ENCODE measurements around the gene SHKBP1. TPM values are rescaled to one million over a fixed set of nuclear protein-coding genes. Genes with fewer than 3 reads are reported as not detected.
A peak's percentile ranks its signal among the peaks of the same experiment; 100 is the strongest.

Gene SHKBP1
- total and polyA plus RNA-seq, 4 experiments from 2014 or later = 137 to 170 (median 161) TPM

DNA sequence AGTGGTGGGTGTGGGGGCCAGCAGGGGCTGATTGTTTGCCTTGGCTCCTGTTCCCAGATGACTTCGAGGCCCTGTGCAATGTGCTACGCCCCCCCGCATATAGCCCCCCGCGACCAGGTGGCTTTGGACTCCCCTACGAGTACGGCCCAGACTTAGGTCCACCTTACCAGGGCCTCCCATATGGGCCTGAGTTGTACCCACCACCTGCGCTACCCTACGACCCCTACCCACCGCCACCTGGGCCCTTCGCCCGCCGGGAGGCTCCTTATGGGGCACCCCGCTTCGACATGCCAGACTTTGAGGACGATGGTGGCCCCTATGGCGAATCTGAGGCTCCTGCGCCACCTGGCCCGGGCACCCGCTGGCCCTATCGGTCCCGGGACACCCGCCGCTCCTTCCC, 50.2 kb downstream of the SHKBP1 start:
- H3K4me3 Mint-ChIP-seq = no peak overlapping the region
- no peaks in the 10 kb centered on the region for H3K9me3 ChIP-seq (ENCODE audit: control insufficient read depth in 1 of 2, low read length in 2 of 2)
- no peak overlapping the region for H3K4me3 ChIP-seq (ENCODE audit: low read length in 2 of 2)
- H3K27me3 ChIP-seq (ENCODE audit: insufficient read depth, low read length) = no peaks in the 10 kb centered on the region
- no peaks in the 10 kb centered on the region for H3K27me3 Mint-ChIP-seq
- H3K27ac ChIP-seq (ENCODE audit: low read depth, low read length) = no peak overlapping the region
- H3K36me3 ChIP-seq (ENCODE audit: insufficient read depth, low read length) = peaks cover 6% of the 10 kb centered on the region
- ChIA-PET CTCF (ENCODE audit: partially characterized antibody) (no interaction called here), POLR2A (ENCODE audit: partially characterized antibody) (no interaction called here)
- peaks cover 0 to 7% (median 2%) of the 10 kb centered on the region in 4 donors for H3K4me1 Mint-ChIP-seq
- no peak for DNase-seq
- H3K9me3 Mint-ChIP-seq = no peaks in the 10 kb centered on the region
- peaks cover 31 to 35% of the 10 kb centered on the region in 2 donors for H3K36me3 Mint-ChIP-seq
- intact Hi-C loops (cut with micrococcal nuclease) = no loop called here
- no peak overlapping the region for H3K27ac Mint-ChIP-seq
- H3K4me1 ChIP-seq (ENCODE audit: insufficient read depth, low read length) = no peaks in the 10 kb centered on the region

- peak overlapping the region in 1 of 7 donors; percentile 85 for H3K27ac Mint-ChIP-seq
- Histone ChIP-seq H3K36me3 (ENCODE audit: insufficient read depth, low read length) (peaks cover 6% of the 10 kb centered on the region), H3K9me3 (ENCODE audit: control insufficient read depth in 1 of 2, low read length in 2 of 2) (no peaks in the 10 kb centered on the region), H3K27me3 (ENCODE audit: insufficient read depth, low read length) (no peaks in the 10 kb centered on the region), H3K4me3 (ENCODE audit: low read length in 2 of 2) (no peak overlapping the region), H3K4me1 (ENCODE audit: insufficient read depth, low read length) (no peaks in the 10 kb centered on the region), H3K27ac (ENCODE audit: low read depth, low read length) (no peak overlapping the region)
- CTCF ChIA-PET (ENCODE audit: partially characterized antibody) = no interaction called here
- POLR2A ChIA-PET (ENCODE audit: partially characterized antibody) = no interaction called here
- no peak for DNase-seq
- intact Hi-C loops (cut with micrococcal nuclease) = no loop called here
- peaks cover 27 to 31% of the 10 kb centered on the region in 2 donors for H3K36me3 Mint-ChIP-seq
- H3K4me1 Mint-ChIP-seq = peaks cover 0 to 7% (median 2%) of the 10 kb centered on the region in 4 donors
- no peak overlapping the region for H3K4me3 Mint-ChIP-seq
- H3K27me3 Mint-ChIP-seq = no peaks in the 10 kb centered on the region
- no peaks in the 10 kb centered on the region for H3K9me3 Mint-ChIP-seq
Observed at GRCh38 chr19:40627486-40628279, 51.0 kb downstream of the SHKBP1 start.

DNA sequence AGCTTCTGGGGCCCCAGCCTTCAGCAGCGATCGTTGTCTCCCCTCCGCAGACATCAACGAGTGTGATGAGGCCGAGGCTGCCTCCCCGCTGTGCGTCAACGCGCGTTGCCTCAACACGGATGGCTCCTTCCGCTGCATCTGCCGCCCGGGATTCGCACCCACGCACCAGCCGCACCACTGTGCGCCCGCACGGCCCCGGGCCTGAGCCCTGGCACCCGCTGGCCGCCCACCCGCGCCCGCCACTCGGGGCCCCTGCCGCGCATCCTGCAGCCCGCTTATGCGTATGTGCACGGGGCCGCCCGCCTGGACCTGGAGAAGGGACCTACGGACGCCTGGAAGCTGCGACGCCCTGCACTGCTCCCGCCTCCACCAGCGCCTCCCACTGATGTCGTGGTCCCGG, 52.7 kb downstream of the SHKBP1 start:
- POLR2A ChIA-PET (ENCODE audit: partially characterized antibody) = no interaction called here
- no peak for DNase-seq
- peaks cover 0 to 2% of the 10 kb centered on the region in 2 donors for H3K27me3 Mint-ChIP-seq
- no peaks in the 10 kb centered on the region for H3K9me3 Mint-ChIP-seq
- no peak overlapping the region for H3K27ac Mint-ChIP-seq
- Histone ChIP-seq H3K9me3 (ENCODE audit: control insufficient read depth in 1 of 2, low read length in 2 of 2) (no peaks in the 10 kb centered on the region), H3K36me3 (ENCODE audit: insufficient read depth, low read length) (peaks cover 6% of the 10 kb centered on the region), H3K4me1 (ENCODE audit: insufficient read depth, low read length) (peaks cover 2% of the 10 kb centered on the region), H3K27me3 (ENCODE audit: insufficient read depth, low read length) (no peaks in the 10 kb centered on the region), H3K4me3 (ENCODE audit: low read length in 2 of 2) (no peak overlapping the region), H3K27ac (ENCODE audit: low read depth, low read length) (no peak overlapping the region)
- CTCF ChIA-PET (ENCODE audit: partially characterized antibody) = no interaction called here
- H3K4me3 Mint-ChIP-seq = no peak overlapping the region
- intact Hi-C loops (cut with micrococcal nuclease) = no loop called here
- peaks cover under 1 to 14% (median 3%) of the 10 kb centered on the region in 4 donors for H3K4me1 Mint-ChIP-seq
- H3K36me3 Mint-ChIP-seq = peaks cover 17 to 21% of the 10 kb centered on the region in 2 donors

GRCh38 chr19:40630571-40631160, 54.0 kb downstream of the SHKBP1 start:
- ChIA-PET POLR2A (ENCODE audit: partially characterized antibody) (interaction anchor here (1.0 to 1.2 kb wide), 2 partner anchors 15 to 27 kb away, joined by 3 to 4 read pairs; no protein-coding TSS in a partner anchor), CTCF (ENCODE audit: partially characterized antibody) (interaction anchor here (0.9 kb wide), 1 partner anchor 25 kb away, joined by 4 read pairs; no protein-coding TSS in a partner anchor)
- Histone ChIP-seq H3K9me3 (ENCODE audit: control insufficient read depth in 1 of 2, low read length in 2 of 2) (no peaks in the 10 kb centered on the region), H3K4me3 (ENCODE audit: low read length in 2 of 2) (no peak overlapping the region), H3K4me1 (ENCODE audit: insufficient read depth, low read length) (peaks cover 6% of the 10 kb centered on the region), H3K27me3 (ENCODE audit: insufficient read depth, low read length) (no peaks in the 10 kb centered on the region), H3K27ac (ENCODE audit: low read depth, low read length) (no peak overlapping the region), H3K36me3 (ENCODE audit: insufficient read depth, low read length) (peaks cover 6% of the 10 kb centered on the region)
- peaks cover 0 to 2% of the 10 kb centered on the region in 2 donors for H3K27me3 Mint-ChIP-seq
- H3K27ac Mint-ChIP-seq = peak overlapping the region in 1 of 7 donors; percentile 72
- intact Hi-C loops (cut with micrococcal nuclease) = no loop called here
- no peaks in the 10 kb centered on the region for H3K9me3 Mint-ChIP-seq
- H3K36me3 Mint-ChIP-seq = peaks cover 12 to 13% of the 10 kb centered on the region in 2 donors
- no peak for DNase-seq
- H3K4me3 Mint-ChIP-seq = no peak overlapping the region
- peaks cover 4 to 14% (median 7%) of the 10 kb centered on the region in 4 donors for H3K4me1 Mint-ChIP-seq

- H3K27me3 ChIP-seq (ENCODE audit: insufficient read depth, low read length) = no peaks in the 10 kb centered on the region
- no peaks in the 10 kb centered on the region for H3K36me3 ChIP-seq (ENCODE audit: insufficient read depth, low read length)
- ChIA-PET POLR2A (ENCODE audit: partially characterized antibody) (no interaction called here), CTCF (ENCODE audit: partially characterized antibody) (interaction anchor here (2.9 to 5.0 kb wide), 7 partner anchors 13 to 90 kb away, joined by 9 to 106 read pairs (median 40); partner anchors contain the start of gene LTBP4)
- no peak for DNase-seq
- intact Hi-C loops (cut with micrococcal nuclease) = no loop called here
- Mint-ChIP-seq H3K4me3 (no peak overlapping the region), H3K36me3 (peaks cover 4 to 6% of the 10 kb centered on the region in 2 donors), H3K27me3 (peaks cover 0 to 2% of the 10 kb centered on the region in 2 donors), H3K9me3 (no peaks in the 10 kb centered on the region), H3K4me1 (peaks cover 4 to 14% (median 7%) of the 10 kb centered on the region in 4 donors), H3K27ac (peak overlapping the region in 2 of 7 donors; percentile 19 to 29)
- H3K4me1 ChIP-seq (ENCODE audit: insufficient read depth, low read length) = peaks cover 6% of the 10 kb centered on the region
- H3K4me3 ChIP-seq (ENCODE audit: low read length in 2 of 2) = no peak overlapping the region
- no peak overlapping the region for H3K27ac ChIP-seq (ENCODE audit: low read depth, low read length)
- H3K9me3 ChIP-seq (ENCODE audit: control insufficient read depth in 1 of 2, low read length in 2 of 2) = no peaks in the 10 kb centered on the region
Observed at GRCh38 chr19:40632311-40633036, 55.8 kb downstream of the SHKBP1 start.

- Histone ChIP-seq H3K27ac (ENCODE audit: low read depth, low read length) (no peak overlapping the region), H3K4me3 (ENCODE audit: low read length in 2 of 2) (no peak overlapping the region), H3K4me1 (ENCODE audit: insufficient read depth, low read length) (peaks cover 6% of the 10 kb centered on the region), H3K36me3 (ENCODE audit: insufficient read depth, low read length) (no peaks in the 10 kb centered on the region), H3K9me3 (ENCODE audit: control insufficient read depth in 1 of 2, low read length in 2 of 2) (no peaks in the 10 kb centered on the region), H3K27me3 (ENCODE audit: insufficient read depth, low read length) (no peaks in the 10 kb centered on the region)
- Mint-ChIP-seq H3K36me3 (peaks cover 4 to 6% of the 10 kb centered on the region in 2 donors), H3K4me3 (no peak overlapping the region), H3K27ac (no peak overlapping the region), H3K27me3 (peaks cover 0 to 2% of the 10 kb centered on the region in 2 donors), H3K4me1 (peaks cover 4 to 14% (median 7%) of the 10 kb centered on the region in 4 donors), H3K9me3 (no peaks in the 10 kb centered on the region)
- ChIA-PET POLR2A (ENCODE audit: partially characterized antibody) (interaction anchor here (2.6 kb wide), 1 partner anchor 23 kb away, joined by 17 read pairs; no protein-coding TSS in a partner anchor), CTCF (ENCODE audit: partially characterized antibody) (interaction anchor here (0.7 to 5.0 kb wide), 11 partner anchors 14 to 492 kb away, joined by 3 to 106 read pairs (median 25); partner anchors contain the start of gene LTBP4)
- no peak for DNase-seq
- intact Hi-C loops (cut with micrococcal nuclease) = no loop called here
Observed at GRCh38 chr19:40633207-40633606, 56.5 kb downstream of the SHKBP1 start.

- CTCF ChIA-PET (ENCODE audit: partially characterized antibody) = interaction anchor here (0.7 to 2.3 kb wide), 4 partner anchors 33 to 218 kb away, joined by 3 to 7 read pairs (median 4); no protein-coding TSS in a partner anchor
- H3K27ac Mint-ChIP-seq = no peak overlapping the region
- H3K27me3 Mint-ChIP-seq = peaks cover 2 to 4% of the 10 kb centered on the region in 2 donors
Observed at GRCh38 chr19:40638327-40638726, 61.7 kb downstream of the SHKBP1 start.

More at GRCh38 chr19:40638327-40638726, 61.7 kb downstream of the SHKBP1 start:
- POLR2A ChIA-PET (ENCODE audit: partially characterized antibody) = no interaction called here
- no peaks in the 10 kb centered on the region for H3K27me3 ChIP-seq (ENCODE audit: insufficient read depth, low read length)
- no peaks in the 10 kb centered on the region for H3K9me3 ChIP-seq (ENCODE audit: control insufficient read depth in 1 of 2, low read length in 2 of 2)
- Mint-ChIP-seq H3K9me3 (no peaks in the 10 kb centered on the region), H3K4me3 (no peak overlapping the region), H3K36me3 (no peaks in the 10 kb centered on the region), H3K4me1 (peaks cover 4 to 10% (median 8%) of the 10 kb centered on the region in 4 donors)
- DNase-seq = no peak
- H3K4me1 ChIP-seq (ENCODE audit: insufficient read depth, low read length) = peaks cover 6% of the 10 kb centered on the region
- H3K36me3 ChIP-seq (ENCODE audit: insufficient read depth, low read length) = no peaks in the 10 kb centered on the region
- H3K4me3 ChIP-seq (ENCODE audit: low read length in 2 of 2) = no peak overlapping the region
- H3K27ac ChIP-seq (ENCODE audit: low read depth, low read length) = no peak overlapping the region
- intact Hi-C loops (cut with micrococcal nuclease) = no loop called here
